LNCaP clone FGC (cell line): ENCODE data around the gene HAO2.

ENCODE experiments used
- DNase-seq: peaks from one replicate; pipeline ENCODE4 v3.0.0-alpha.2; 2011; ENCODE audit warnings: low read depth
- H3K4me3 ChIP-seq: 2 replicates; pipeline ENCODE4 v1.5.1; 2011; ENCODE audit warnings: mild to moderate bottlenecking, low read depth, low read length, control low read depth
- TF ChIP-seq, protein P1 (sequence below): IDR thresholded peaks from 2 replicates; pipeline ENCODE4 v1.5.1; 2012; ENCODE audit warnings: mild to moderate bottlenecking; ENCODE audit not compliant: control insufficient read depth, insufficient read depth; ENCODE audit errors: extremely low read depth

The HAO2 gene

GRCh38 chr1:119358636-119359035 is 9.9 kb upstream of the HAO2 start:
- TF ChIP-seq, protein P1, sequence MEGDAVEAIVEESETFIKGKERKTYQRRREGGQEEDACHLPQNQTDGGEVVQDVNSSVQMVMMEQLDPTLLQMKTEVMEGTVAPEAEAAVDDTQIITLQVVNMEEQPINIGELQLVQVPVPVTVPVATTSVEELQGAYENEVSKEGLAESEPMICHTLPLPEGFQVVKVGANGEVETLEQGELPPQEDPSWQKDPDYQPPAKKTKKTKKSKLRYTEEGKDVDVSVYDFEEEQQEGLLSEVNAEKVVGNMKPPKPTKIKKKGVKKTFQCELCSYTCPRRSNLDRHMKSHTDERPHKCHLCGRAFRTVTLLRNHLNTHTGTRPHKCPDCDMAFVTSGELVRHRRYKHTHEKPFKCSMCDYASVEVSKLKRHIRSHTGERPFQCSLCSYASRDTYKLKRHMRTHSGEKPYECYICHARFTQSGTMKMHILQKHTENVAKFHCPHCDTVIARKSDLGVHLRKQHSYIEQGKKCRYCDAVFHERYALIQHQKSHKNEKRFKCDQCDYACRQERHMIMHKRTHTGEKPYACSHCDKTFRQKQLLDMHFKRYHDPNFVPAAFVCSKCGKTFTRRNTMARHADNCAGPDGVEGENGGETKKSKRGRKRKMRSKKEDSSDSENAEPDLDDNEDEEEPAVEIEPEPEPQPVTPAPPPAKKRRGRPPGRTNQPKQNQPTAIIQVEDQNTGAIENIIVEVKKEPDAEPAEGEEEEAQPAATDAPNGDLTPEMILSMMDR = no peak
- no peak overlapping the region for H3K4me3 ChIP-seq
- no peak for DNase-seq

- TF ChIP-seq, protein P1 = no peak
- no peak for DNase-seq
These were observed 8.9 kb upstream of the HAO2 start for GRCh38 chr1:119359730-119360129.

DNA sequence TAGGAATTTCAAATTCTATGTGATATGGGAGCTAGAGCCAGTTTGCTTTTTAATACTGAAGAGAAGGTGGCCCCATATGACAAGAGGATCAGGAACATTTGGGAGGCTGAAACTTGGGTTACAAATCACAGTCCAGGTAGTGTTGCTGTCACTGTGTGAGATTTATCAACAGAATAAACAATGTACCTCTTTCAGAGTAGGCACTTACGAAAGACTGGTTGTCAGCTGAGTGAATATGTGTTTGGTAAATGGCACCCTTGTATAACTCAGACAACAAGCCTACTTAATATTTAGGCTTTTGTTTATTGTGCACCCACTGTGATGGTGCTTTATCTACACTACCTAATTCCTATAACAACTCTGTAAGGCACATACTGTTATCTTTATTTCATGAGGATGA is 7.4 kb upstream of the HAO2 start:
- H3K4me3 ChIP-seq = no peak overlapping the region
- TF ChIP-seq, protein P1 = no peak
- no peak for DNase-seq

More at GRCh38 chr1:119359730-119360129, 8.9 kb upstream of the HAO2 start:
- no peak overlapping the region for H3K4me3 ChIP-seq

DNA sequence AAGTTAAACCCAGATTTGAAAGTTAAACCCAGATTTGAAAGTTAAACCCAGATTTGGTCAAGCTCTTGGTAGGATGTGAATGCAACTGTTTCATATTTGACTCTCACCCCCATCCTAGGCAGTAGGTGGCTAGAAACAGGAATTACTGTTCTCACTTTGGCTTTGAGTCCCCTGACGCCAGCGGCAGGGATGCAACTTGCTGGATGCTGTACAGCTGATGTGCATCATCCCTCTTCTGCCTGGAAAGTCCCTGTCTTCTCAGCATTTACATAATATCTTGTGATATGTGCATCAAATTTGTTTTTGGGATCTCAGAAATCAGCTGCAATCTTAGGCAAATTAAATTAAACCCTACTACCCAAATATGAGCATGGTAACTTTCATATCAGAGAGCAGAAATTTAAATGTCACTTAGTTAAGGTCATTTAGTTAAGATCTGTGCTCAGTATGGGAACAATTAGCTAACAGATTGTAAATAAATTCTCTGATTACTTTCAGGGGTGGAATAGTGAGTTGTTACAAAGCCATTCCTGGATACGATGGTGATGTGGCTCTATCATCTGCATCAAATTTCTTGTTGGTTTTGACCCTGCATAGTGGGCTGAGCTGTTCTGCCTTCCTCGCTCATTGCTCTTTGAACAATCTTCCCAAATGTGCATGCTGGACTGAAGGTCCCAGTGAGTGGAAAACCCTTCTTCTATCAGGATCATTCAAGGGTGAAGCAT is 6.8 kb upstream of the HAO2 start:
- TF ChIP-seq, protein P1 = no peak
- DNase-seq = no peak
- no peak overlapping the region for H3K4me3 ChIP-seq

DNA sequence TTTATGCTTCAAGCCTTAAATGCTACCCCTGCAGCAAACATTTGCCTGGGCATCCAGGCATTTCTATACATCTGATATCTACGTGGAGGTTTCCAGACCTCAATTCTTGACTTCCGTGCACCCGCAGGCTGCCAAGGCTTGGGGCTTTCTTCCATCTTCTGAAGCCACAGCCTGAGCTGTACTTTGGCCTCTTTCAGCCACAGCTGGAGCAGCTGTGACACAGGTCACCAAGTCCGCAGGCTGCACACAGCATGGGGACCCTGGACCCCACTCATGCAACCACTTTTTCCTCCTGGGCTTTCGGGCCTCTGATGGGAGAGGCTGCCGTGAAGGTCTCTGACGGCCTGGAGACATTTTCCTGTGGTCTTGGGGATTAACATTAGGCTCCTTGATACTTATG is 5.4 kb upstream of the HAO2 start:
- DNase-seq = no peak
- TF ChIP-seq, protein P1 = no peak

GRCh38 chr1:119364640-119365039 is 3.9 kb upstream of the HAO2 start:
- no peak for DNase-seq
- H3K4me3 ChIP-seq = no peak overlapping the region
- TF ChIP-seq, protein P1 = no peak

More for the DNA sequence above, 5.4 kb upstream of the HAO2 start:
- no peak overlapping the region for H3K4me3 ChIP-seq

DNA sequence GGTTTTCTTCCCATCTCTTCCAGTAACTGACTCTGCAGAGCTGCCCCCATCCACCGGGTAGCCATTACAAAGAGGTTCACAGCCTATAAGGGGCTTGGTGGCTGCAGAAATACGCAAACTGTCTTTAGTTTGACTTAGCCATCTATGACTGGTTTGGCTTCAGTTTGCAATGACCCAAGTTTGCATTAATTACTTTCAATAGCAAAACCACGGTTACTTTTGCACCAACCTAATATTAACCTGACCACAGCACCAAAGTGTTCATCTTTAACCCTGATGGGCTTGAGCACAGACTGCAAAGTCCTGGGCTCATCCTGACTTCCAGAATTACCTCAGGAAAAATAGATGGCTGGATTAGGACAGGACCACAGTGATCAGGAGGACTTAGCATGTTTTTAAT is 2.2 kb upstream of the HAO2 start:
- no peak for DNase-seq
- H3K4me3 ChIP-seq = no peak overlapping the region
- TF ChIP-seq, protein P1 = no peak
